PFSK-1 (cell line): ENCODE measurements around the gene RNF41.

Source experiments
- POLR2AphosphoS5 ChIP-seq: IDR thresholded peaks from 2 replicates; pipeline ENCODE4 v1.6.1; 2012; ENCODE audit warnings: low read depth, mild to moderate bottlenecking, control low read depth, low read length, moderate library complexity
- SIN3A ChIP-seq: IDR thresholded peaks from 2 replicates; pipeline ENCODE4 v1.6.1; 2012; ENCODE audit warnings: mild to moderate bottlenecking, low read length, moderate library complexity, borderline replicate concordance; ENCODE audit not compliant: insufficient read depth

- TF ChIP-seq SIN3A (no peak), POLR2AphosphoS5 (no peak; the same call in 1 of the 2 replicates)
These were observed 49.3 kb upstream of the RNF41 start for GRCh38 chr12:56271031-56271430.
